K562 (cell line): ENCODE data around the gene ERBB4. TPM values are rescaled to one million over a fixed set of nuclear protein-coding genes. Genes with fewer than 3 reads are reported as not detected.

Source experiments
- ATAC-seq: fragments of 200-7000 bp; cut with Tn5 transposase; 3 replicates; pipeline ENCODE4 v1.9.1; 2020; ENCODE audit warnings: moderate library complexity
- BruUV-seq: library from RNA; stranded (reverse); fragments of 400-500 nt; replicated peaks from 2 replicates; lab custom pipeline; 2021; lab: Mats Ljungman, UMichigan
- CTCF ChIA-PET: fragments of 300-600 bp; formaldehyde crosslinking; extraction: SDS; loops from one replicate; lab custom pipeline; 2021; ENCODE audit warnings: low intra/inter-chr PET ratio; lab: Yijun Ruan, JAX
- POLR2A ChIA-PET: fragments of 300-600, 350-650 bp; sonication (Branson Sonifier 250); formaldehyde crosslinking; extraction: SDS; loops from one replicate; lab custom pipeline; 2021; ENCODE audit warnings: antibody characterized with exemption, inconsistent platforms; lab: Yijun Ruan, JAX
- DNase-seq, 4 experiments: peaks; one replicate each; pipeline versions ENCODE4 v3.0.0 to v3.0.0-alpha.2; 2011 to 2018; ENCODE audit warnings: low spot score in 3 of 4, mixed read lengths in 3 of 4; ENCODE audit errors: extremely low read depth in 1 of 4
- FAIRE-seq: peaks from 2 replicates; lab custom pipeline; 2011; peaks lifted over from hg19 to GRCh38; lab: Jason Lieb, UNC
- H2AFZ ChIP-seq: 2 replicates; pipeline ENCODE4 v1.6.0; 2011; ENCODE audit warnings: low read depth, low read length, control low read depth, inconsistent platforms
- H3K27ac ChIP-seq: fragments of 200-600 bp; 3 replicates; pipeline ENCODE4 v1.8.0; 2011; ENCODE audit warnings: low read depth, mild to moderate bottlenecking, control low read depth, inconsistent platforms, low read length, moderate library complexity, mixed read lengths; ENCODE audit errors: extremely low read depth
- H3K27me3 ChIP-seq, 2 experiments: fragments of 300-600 bp in 1 of 2; 2 replicates in 1 of 2; 3 replicates in 1 of 2; pipeline versions ENCODE4 v1.6.0 to v1.8.0; 2011; ENCODE audit warnings: inconsistent platforms in 2 of 2, low read length in 2 of 2, mild to moderate bottlenecking in 1 of 2, mixed read lengths in 1 of 2, moderate library complexity in 1 of 2; ENCODE audit not compliant: control insufficient read depth in 2 of 2, insufficient read depth in 2 of 2
- H3K36me3 ChIP-seq: fragments of 300-600 bp; 3 replicates; pipeline ENCODE4 v1.8.0; 2011; ENCODE audit warnings: mild to moderate bottlenecking, low read length, inconsistent platforms; ENCODE audit not compliant: control insufficient read depth, insufficient read depth
- H3K4me1 ChIP-seq, 2 experiments: fragments of 200-600 bp in 1 of 2; replicated peaks in 1 of 2; 2 replicates in 1 of 2; 3 replicates in 1 of 2; pipeline versions ENCODE4 v1.5.1 to v1.8.0; 2011; ENCODE audit warnings: inconsistent platforms in 2 of 2, low read length in 2 of 2, mild to moderate bottlenecking in 1 of 2, mixed read lengths in 1 of 2, moderate library complexity in 1 of 2; ENCODE audit not compliant: control insufficient read depth in 2 of 2, insufficient read depth in 2 of 2
- H3K4me2 ChIP-seq: 2 replicates; pipeline ENCODE4 v1.6.1; 2011; ENCODE audit warnings: low read length, control low read depth, inconsistent platforms, mixed read lengths; ENCODE audit not compliant: insufficient read depth
- H3K4me3 ChIP-seq: fragments of 200-600 bp; sonication (generic), shearing (Covaris generic); 2 replicates; pipeline ENCODE4 v1.5.1; 2016; ENCODE audit warnings: control low read depth, inconsistent platforms
- H3K79me2 ChIP-seq: fragments of 200-600 bp; 3 replicates; pipeline ENCODE4 v1.8.0; 2011; ENCODE audit warnings: low read length, inconsistent platforms; ENCODE audit not compliant: control insufficient read depth, insufficient read depth
- H3K9ac ChIP-seq, 2 experiments: 2 replicates each; pipeline versions ENCODE4 v1.6.0 to v1.6.1; 2011; ENCODE audit warnings: low read depth in 2 of 2, low read length in 2 of 2, control low read depth in 1 of 2, inconsistent platforms in 1 of 2, mild to moderate bottlenecking in 1 of 2, mixed read lengths in 1 of 2; ENCODE audit not compliant: insufficient read depth in 1 of 2
- H3K9me1 ChIP-seq: one replicate; pipeline ENCODE4 v1.6.0; 2011; ENCODE audit warnings: inconsistent platforms, mild to moderate bottlenecking, low read length, moderate library complexity; ENCODE audit not compliant: control insufficient read depth, insufficient read depth
- H3K9me3 ChIP-seq: replicated peaks from 2 replicates; pipeline ENCODE4 v1.5.1; 2011; ENCODE audit warnings: low read depth, low read length, inconsistent platforms; ENCODE audit not compliant: control insufficient read depth, insufficient read depth
- H4K20me1 ChIP-seq: replicated peaks from 2 replicates; pipeline ENCODE4 v1.6.1; 2011; ENCODE audit warnings: low read length, inconsistent platforms, mixed read lengths; ENCODE audit not compliant: control insufficient read depth, insufficient read depth
- ARID2 ChIP-seq: fragments of 450-650 bp; IDR thresholded peaks from 2 replicates; pipeline ENCODE4 v1.6.1; 2017; ENCODE audit warnings: antibody characterized with exemption, mild to moderate bottlenecking
- BCOR ChIP-seq: fragments of 450-650 bp; IDR thresholded peaks from 2 replicates; pipeline ENCODE4 v1.6.1; 2016
- BDP1 ChIP-seq: IDR thresholded peaks from 3 replicates; pipeline ENCODE4 v1.6.1; 2011; ENCODE audit not compliant: insufficient read length, insufficient read depth
- FOXJ2 ChIP-seq: fragments of 200-800 bp; sonication (Bioruptor generic); IDR thresholded peaks from 2 replicates; pipeline ENCODE4 v1.6.1; 2016; ENCODE audit warnings: missing genetic modification characterization, missing compliant biosample characterization
- FOXM1 ChIP-seq, 2 experiments: fragments of 450-650 bp in 1 of 2; sonication (generic) in 1 of 2; formaldehyde crosslinking in 1 of 2; IDR thresholded peaks; 2 replicates each; pipeline versions ENCODE4 v1.6.1 to v1.9.0; 2017 to 2022; ENCODE audit warnings: low read depth in 2 of 2, mild to moderate bottlenecking in 2 of 2, missing genetic modification reagents in 1 of 2, moderate library complexity in 1 of 2
- KDM2B ChIP-seq: fragments of 250-450 bp; sonication (Bioruptor Pico); IDR thresholded peaks from 2 replicates; pipeline ENCODE4 v1.8.0; 2021; ENCODE audit warnings: mild to moderate bottlenecking, moderate library complexity
- L3MBTL2 ChIP-seq: fragments of 450-650 bp; IDR thresholded peaks from 2 replicates; pipeline ENCODE4 v1.6.1; 2016; ENCODE audit warnings: mild to moderate bottlenecking, moderate library complexity
- NCOR1 ChIP-seq: fragments of 450-650 bp; IDR thresholded peaks from 2 replicates; pipeline ENCODE4 v1.6.1; 2016; ENCODE audit warnings: mild to moderate bottlenecking, moderate library complexity
- NFXL1 ChIP-seq: fragments of 450-650 bp; formaldehyde crosslinking; IDR thresholded peaks from 2 replicates; pipeline ENCODE4 v1.4.0; 2021; ENCODE audit warnings: mild to moderate bottlenecking
- RBBP5 ChIP-seq: fragments of 200-600 bp; sonication (generic); IDR thresholded peaks from 2 replicates; pipeline ENCODE4 v1.6.1; 2012; ENCODE audit warnings: borderline replicate concordance, mild to moderate bottlenecking, low read length, control low read depth, inconsistent platforms; ENCODE audit not compliant: insufficient read depth, poor library complexity, severe bottlenecking
- ZNF232 ChIP-seq: sonication (generic); formaldehyde crosslinking; IDR thresholded peaks from 2 replicates; pipeline ENCODE4 v1.8.0; 2022; ENCODE audit warnings: mild to moderate bottlenecking, missing genetic modification reagents
- ZNF431 ChIP-seq: sonication (generic); formaldehyde crosslinking; IDR thresholded peaks from 2 replicates; pipeline ENCODE4 v1.8.0; 2022; ENCODE audit warnings: mild to moderate bottlenecking, missing genetic modification reagents
- ZNF707 ChIP-seq: fragments of 250-450 bp; sonication (Bioruptor Pico); conservative IDR thresholded peaks from 2 replicates; pipeline ENCODE4 v1.8.0; 2022; ENCODE audit warnings: inconsistent platforms, mild to moderate bottlenecking, moderate library complexity
- WGBS: fragments of 100-300 bp; shearing (Covaris generic); methylation state at CpG from one replicate; pipeline ENCODE4 v1.1.6; 2016; ENCODE audit warnings: low coverage, mixed read lengths; ENCODE audit not compliant: insufficient coverage; ENCODE audit errors: missing lambda C conversion rate; 5-methylcytosine and 5-hydroxymethylcytosine counted together
- in situ Hi-C: fragments of 300-500 bp; cut with MboI; formaldehyde crosslinking; loops from 4 replicates; pipeline ENCODE4 v1.15.0; 2018; ENCODE audit warnings: inconsistent platforms, mixed read lengths
- intact Hi-C: fragments of 100-400 bp; cut with micrococcal nuclease; formaldehyde crosslinking; loops from 2 replicates; pipeline ENCODE4 v1.14.2; 2022
- polyA plus RNA-seq, 8 experiments: library from polyadenylated mRNA; depleted of rRNA in 4 of 8; stranded (reverse) in 5 of 8; unstranded in 3 of 8; fragments of >200 nt; fragmentation: Nextera tagmentation in 2 of 8; fragmentation: Illumina TruSeq in 1 of 8; extraction: Ambion mirVana in 2 of 8; extraction: Trizol in 1 of 8; gene quantifications; 2 replicates each; pipeline versions ENCODE4 v1.2.1 to v1.2.3, GENCODE V29; 2011 to 2014; ENCODE audit warnings: inconsistent platforms in 1 of 8, missing spikeins in 1 of 8
- total RNA-seq, 7 experiments: library from RNA; depleted of rRNA in 6 of 7; stranded (reverse); fragments of >200 nt in 6 of 7; fragmentation: Illumina TruSeq in 2 of 7; extraction: Trizol in 2 of 7; gene quantifications; 2 replicates each; pipeline versions ENCODE4 v1.2.1 to v1.2.3, GENCODE V29; 2011 to 2021; ENCODE audit warnings: low replicate concordance in 1 of 7
- TF ChIP-seq, protein P1 (sequence below): sonication (generic); formaldehyde crosslinking; IDR thresholded peaks from 2 replicates; pipeline ENCODE4 v1.8.0; 2022; ENCODE audit warnings: mild to moderate bottlenecking, missing genetic modification reagents
- TF ChIP-seq, protein P2 (sequence below), 2 experiments: IDR thresholded peaks; 2 replicates each; pipeline ENCODE4 v1.6.1; 2011; ENCODE audit warnings: borderline replicate concordance in 1 of 2, control low read depth in 1 of 2, low read depth in 1 of 2, low read length in 1 of 2, mild to moderate bottlenecking in 1 of 2, mixed read lengths in 1 of 2, moderate library complexity in 1 of 2; ENCODE audit not compliant: insufficient read depth in 1 of 2, insufficient read length in 1 of 2, poor library complexity in 1 of 2, severe bottlenecking in 1 of 2; ENCODE audit errors: extremely low read depth in 1 of 2
- TF ChIP-seq, protein P3 (sequence below): fragments of 250-450 bp; sonication (Bioruptor Pico); IDR thresholded peaks from 2 replicates; pipeline ENCODE4 v1.8.0; 2021; ENCODE audit warnings: mild to moderate bottlenecking, moderate library complexity

The ERBB4 gene
- total and polyA plus RNA-seq, 9 of the 15 experiments (the other 6 are each of a cell fraction or from before 2014, with no cell fraction given), result not detected

DNA sequence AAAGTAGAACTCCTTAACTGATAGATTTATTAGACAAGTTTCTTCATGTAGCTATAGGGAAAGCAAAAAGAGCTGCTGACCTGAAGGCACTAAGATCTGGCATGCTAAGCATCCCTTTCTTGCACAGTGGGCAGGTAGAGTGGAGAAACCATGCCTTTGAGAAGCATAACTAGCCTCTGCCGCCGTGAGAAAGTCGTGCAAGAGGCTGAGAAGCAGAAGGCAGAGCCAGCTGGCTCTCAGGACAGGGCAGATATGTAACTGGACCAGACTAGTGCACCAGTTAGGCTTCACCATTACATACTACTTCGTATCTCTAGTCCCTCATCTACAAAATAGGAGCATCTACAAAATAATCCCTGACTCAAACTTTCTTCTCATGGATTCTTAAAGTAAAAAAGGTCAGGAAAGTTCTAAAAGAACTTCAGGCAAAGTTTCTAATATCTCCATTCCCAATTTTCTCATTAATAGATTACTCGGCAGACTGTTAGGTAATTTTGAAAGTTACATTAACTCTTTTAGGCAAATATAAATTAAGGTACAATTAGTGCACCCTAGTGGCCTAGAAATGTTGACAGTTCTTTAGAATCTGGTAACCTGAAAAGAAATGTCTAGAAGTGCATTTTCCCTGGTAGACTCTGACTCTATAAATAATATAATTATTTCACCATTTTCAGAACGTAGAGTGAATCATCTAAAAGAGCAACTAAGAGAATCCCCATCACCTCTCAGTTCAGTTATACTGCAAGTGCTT is 10.3 kb downstream of the ERBB4 start:
- intact Hi-C loops, result no loop called here
- TF ChIP-seq FOXJ2 (no peak), ARID2 (no peak), ZNF707 (CRISPR knock-in tag) (no peak), BDP1 (no peak), ZNF431 (no peak), FOXM1 (IDR thresholded peaks at IDR 0.05; ENCODE audit: low read depth) (no peak), FOXM1 (CRISPR knock-in tag; IDR thresholded peaks at IDR 0.05; ENCODE audit: low read depth) (no peak), NCOR1 (no peak), ZNF232 (CRISPR knock-in tag) (no peak), L3MBTL2 (no peak), NFXL1 (CRISPR knock-in tag) (no peak), BCOR (no peak), KDM2B (CRISPR knock-in tag) (no peak), RBBP5 (no peak)
- TF ChIP-seq, protein P1, sequence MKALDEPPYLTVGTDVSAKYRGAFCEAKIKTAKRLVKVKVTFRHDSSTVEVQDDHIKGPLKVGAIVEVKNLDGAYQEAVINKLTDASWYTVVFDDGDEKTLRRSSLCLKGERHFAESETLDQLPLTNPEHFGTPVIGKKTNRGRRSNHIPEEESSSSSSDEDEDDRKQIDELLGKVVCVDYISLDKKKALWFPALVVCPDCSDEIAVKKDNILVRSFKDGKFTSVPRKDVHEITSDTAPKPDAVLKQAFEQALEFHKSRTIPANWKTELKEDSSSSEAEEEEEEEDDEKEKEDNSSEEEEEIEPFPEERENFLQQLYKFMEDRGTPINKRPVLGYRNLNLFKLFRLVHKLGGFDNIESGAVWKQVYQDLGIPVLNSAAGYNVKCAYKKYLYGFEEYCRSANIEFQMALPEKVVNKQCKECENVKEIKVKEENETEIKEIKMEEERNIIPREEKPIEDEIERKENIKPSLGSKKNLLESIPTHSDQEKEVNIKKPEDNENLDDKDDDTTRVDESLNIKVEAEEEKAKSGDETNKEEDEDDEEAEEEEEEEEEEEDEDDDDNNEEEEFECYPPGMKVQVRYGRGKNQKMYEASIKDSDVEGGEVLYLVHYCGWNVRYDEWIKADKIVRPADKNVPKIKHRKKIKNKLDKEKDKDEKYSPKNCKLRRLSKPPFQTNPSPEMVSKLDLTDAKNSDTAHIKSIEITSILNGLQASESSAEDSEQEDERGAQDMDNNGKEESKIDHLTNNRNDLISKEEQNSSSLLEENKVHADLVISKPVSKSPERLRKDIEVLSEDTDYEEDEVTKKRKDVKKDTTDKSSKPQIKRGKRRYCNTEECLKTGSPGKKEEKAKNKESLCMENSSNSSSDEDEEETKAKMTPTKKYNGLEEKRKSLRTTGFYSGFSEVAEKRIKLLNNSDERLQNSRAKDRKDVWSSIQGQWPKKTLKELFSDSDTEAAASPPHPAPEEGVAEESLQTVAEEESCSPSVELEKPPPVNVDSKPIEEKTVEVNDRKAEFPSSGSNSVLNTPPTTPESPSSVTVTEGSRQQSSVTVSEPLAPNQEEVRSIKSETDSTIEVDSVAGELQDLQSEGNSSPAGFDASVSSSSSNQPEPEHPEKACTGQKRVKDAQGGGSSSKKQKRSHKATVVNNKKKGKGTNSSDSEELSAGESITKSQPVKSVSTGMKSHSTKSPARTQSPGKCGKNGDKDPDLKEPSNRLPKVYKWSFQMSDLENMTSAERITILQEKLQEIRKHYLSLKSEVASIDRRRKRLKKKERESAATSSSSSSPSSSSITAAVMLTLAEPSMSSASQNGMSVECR (CRISPR knock-in tag), result no peak
- TF ChIP-seq, protein P2, sequence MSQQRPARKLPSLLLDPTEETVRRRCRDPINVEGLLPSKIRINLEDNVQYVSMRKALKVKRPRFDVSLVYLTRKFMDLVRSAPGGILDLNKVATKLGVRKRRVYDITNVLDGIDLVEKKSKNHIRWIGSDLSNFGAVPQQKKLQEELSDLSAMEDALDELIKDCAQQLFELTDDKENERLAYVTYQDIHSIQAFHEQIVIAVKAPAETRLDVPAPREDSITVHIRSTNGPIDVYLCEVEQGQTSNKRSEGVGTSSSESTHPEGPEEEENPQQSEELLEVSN (IDR thresholded peaks at IDR 0.05; ENCODE audit: borderline replicate concordance in 1 of 2, extremely low read depth in 1 of 2, insufficient read depth in 1 of 2, insufficient read length in 1 of 2, low read depth in 1 of 2, low read length in 1 of 2, poor library complexity in 1 of 2, severe bottlenecking in 1 of 2), result no peak
- TF ChIP-seq, protein P3, sequence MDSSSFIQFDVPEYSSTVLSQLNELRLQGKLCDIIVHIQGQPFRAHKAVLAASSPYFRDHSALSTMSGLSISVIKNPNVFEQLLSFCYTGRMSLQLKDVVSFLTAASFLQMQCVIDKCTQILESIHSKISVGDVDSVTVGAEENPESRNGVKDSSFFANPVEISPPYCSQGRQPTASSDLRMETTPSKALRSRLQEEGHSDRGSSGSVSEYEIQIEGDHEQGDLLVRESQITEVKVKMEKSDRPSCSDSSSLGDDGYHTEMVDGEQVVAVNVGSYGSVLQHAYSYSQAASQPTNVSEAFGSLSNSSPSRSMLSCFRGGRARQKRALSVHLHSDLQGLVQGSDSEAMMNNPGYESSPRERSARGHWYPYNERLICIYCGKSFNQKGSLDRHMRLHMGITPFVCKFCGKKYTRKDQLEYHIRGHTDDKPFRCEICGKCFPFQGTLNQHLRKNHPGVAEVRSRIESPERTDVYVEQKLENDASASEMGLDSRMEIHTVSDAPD (CRISPR knock-in tag), result no peak

More for the DNA sequence above, 10.3 kb downstream of the ERBB4 start:
- DNase-seq, result no peak
- Histone ChIP-seq H3K36me3 (no peaks in the 10 kb centered on the region), H3K9me1 (no peaks in the 10 kb centered on the region), H3K27me3 (no peaks in the 10 kb centered on the region), H3K9me3 (no peaks in the 10 kb centered on the region), H3K9ac (no peak overlapping the region), H3K4me3 (no peak overlapping the region), H4K20me1 (no peaks in the 10 kb centered on the region), H3K4me2 (no peak overlapping the region), H3K79me2 (no peaks in the 10 kb centered on the region), H3K27ac (no peak overlapping the region), H2AFZ (no peak overlapping the region), H3K4me1 (no peaks in the 10 kb centered on the region)
- POLR2A ChIA-PET, result no interaction called here
- BruUV-seq, result no TSS peak
- no peak for FAIRE-seq
- no peak for ATAC-seq
- 1% methylated on average over 6 of the region's 6 CpGs for WGBS
- in situ Hi-C loops, result no loop called here
- CTCF ChIA-PET, result no interaction called here
